OCI-LY7 (cell line): ENCODE measurements around the gene DPYD.

Experiments
- EZH2phosphoT487 ChIP-seq: fragments of 200-600 bp; sonication (generic); IDR thresholded peaks from 2 replicates; pipeline ENCODE4 v1.6.1; 2018; ENCODE audit warnings: low read depth, borderline replicate concordance, mild to moderate bottlenecking, mixed run types, antibody characterized with exemption, low read length, moderate library complexity, mixed read lengths
- TF ChIP-seq, protein P1 (sequence below): fragments of 200-600 bp; sonication (generic); conservative IDR thresholded peaks from 2 replicates; pipeline ENCODE4 v1.5.1; 2014; ENCODE audit warnings: mild to moderate bottlenecking, antibody characterized with exemption, low read length, moderate library complexity, mixed read lengths

DNA sequence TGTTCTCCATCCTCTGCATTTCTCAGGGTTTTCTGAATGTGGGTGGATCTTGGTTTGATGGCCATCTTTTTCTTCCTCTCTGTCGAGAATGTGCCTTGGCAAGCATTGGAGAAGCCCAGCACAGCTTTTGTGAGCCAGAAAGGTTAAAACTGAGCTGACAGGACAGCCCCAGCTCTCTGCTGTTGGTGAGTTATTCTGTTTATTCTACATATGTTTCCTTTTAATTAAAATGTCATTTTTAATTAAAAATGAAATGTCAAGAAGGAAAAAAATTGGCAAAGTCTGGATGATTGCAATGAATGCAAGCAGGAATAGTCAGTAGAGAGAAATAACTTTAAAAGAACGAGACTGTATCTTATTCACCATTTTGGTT, 873.4 kb downstream of the DPYD start:
- TF ChIP-seq, protein P1, sequence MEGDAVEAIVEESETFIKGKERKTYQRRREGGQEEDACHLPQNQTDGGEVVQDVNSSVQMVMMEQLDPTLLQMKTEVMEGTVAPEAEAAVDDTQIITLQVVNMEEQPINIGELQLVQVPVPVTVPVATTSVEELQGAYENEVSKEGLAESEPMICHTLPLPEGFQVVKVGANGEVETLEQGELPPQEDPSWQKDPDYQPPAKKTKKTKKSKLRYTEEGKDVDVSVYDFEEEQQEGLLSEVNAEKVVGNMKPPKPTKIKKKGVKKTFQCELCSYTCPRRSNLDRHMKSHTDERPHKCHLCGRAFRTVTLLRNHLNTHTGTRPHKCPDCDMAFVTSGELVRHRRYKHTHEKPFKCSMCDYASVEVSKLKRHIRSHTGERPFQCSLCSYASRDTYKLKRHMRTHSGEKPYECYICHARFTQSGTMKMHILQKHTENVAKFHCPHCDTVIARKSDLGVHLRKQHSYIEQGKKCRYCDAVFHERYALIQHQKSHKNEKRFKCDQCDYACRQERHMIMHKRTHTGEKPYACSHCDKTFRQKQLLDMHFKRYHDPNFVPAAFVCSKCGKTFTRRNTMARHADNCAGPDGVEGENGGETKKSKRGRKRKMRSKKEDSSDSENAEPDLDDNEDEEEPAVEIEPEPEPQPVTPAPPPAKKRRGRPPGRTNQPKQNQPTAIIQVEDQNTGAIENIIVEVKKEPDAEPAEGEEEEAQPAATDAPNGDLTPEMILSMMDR: no peak
- no peak for TF ChIP-seq EZH2phosphoT487
